ENCODE data around the gene FOXJ3.
A peak's percentile ranks its signal among the peaks of the same experiment; 100 is the strongest.

The FOXJ3 gene

GRCh38 chr1:42364089-42364488, 29.1 kb upstream of the FOXJ3 start:
- Histone ChIP-seq H3K4me3 (ENCODE audit: low read length) (no peak overlapping the region), H3K9me3 (replicated peaks; ENCODE audit: low read length) (no peaks in the 10 kb centered on the region), H3K4me2 (ENCODE audit: low read length) (no peak overlapping the region), H3K4me1 (ENCODE audit: control insufficient read depth, insufficient read depth, low read length) (no peaks in the 10 kb centered on the region), H3K36me3 (ENCODE audit: insufficient read depth, low read length) (no peaks in the 10 kb centered on the region), H3K27me3 (ENCODE audit: control insufficient read depth, insufficient read depth, low read length) (peaks cover 9% of the 10 kb centered on the region), H3K9ac (ENCODE audit: low read depth, low read length) (no peak overlapping the region)

- no peaks in the 10 kb centered on the region for H3K9me3 ChIP-seq (replicated peaks; ENCODE audit: low read length)
- no peaks in the 10 kb centered on the region for H3K36me3 ChIP-seq (ENCODE audit: insufficient read depth, low read length)
- no peak overlapping the region for H3K9ac ChIP-seq (ENCODE audit: low read depth, low read length)
- H3K27me3 ChIP-seq (ENCODE audit: control insufficient read depth, insufficient read depth, low read length) = peaks cover 14% of the 10 kb centered on the region
- no peak overlapping the region for H3K4me3 ChIP-seq (ENCODE audit: low read length)
- no peak overlapping the region for H3K4me2 ChIP-seq (ENCODE audit: low read length)
- H3K4me1 ChIP-seq (ENCODE audit: control insufficient read depth, insufficient read depth, low read length) = no peaks in the 10 kb centered on the region
These were observed 24.4 kb upstream of the FOXJ3 start for GRCh38 chr1:42359466-42359865.

- H3K4me1 ChIP-seq (ENCODE audit: control insufficient read depth, insufficient read depth, low read length) = no peaks in the 10 kb centered on the region
- H3K4me3 ChIP-seq (ENCODE audit: low read length) = no peak overlapping the region
- no peak overlapping the region for H3K4me2 ChIP-seq (ENCODE audit: low read length)
- no peaks in the 10 kb centered on the region for H3K36me3 ChIP-seq (ENCODE audit: insufficient read depth, low read length)
- H3K27me3 ChIP-seq (ENCODE audit: control insufficient read depth, insufficient read depth, low read length) = peaks cover 12% of the 10 kb centered on the region
- no peaks in the 10 kb centered on the region for H3K9me3 ChIP-seq (replicated peaks; ENCODE audit: low read length)
- no peak overlapping the region for H3K9ac ChIP-seq (ENCODE audit: low read depth, low read length)
These were observed 23.8 kb upstream of the FOXJ3 start for GRCh38 chr1:42358791-42359190.

- Histone ChIP-seq H3K4me3 (ENCODE audit: low read length) (no peak overlapping the region), H3K9ac (ENCODE audit: low read depth, low read length) (no peak overlapping the region), H3K9me3 (replicated peaks; ENCODE audit: low read length) (no peaks in the 10 kb centered on the region), H3K27me3 (ENCODE audit: control insufficient read depth, insufficient read depth, low read length) (peaks cover 19% of the 10 kb centered on the region), H3K4me1 (ENCODE audit: control insufficient read depth, insufficient read depth, low read length) (no peaks in the 10 kb centered on the region), H3K36me3 (ENCODE audit: insufficient read depth, low read length) (no peaks in the 10 kb centered on the region), H3K4me2 (ENCODE audit: low read length) (no peak overlapping the region)
These were observed 15.1 kb upstream of the FOXJ3 start for GRCh38 chr1:42350086-42350485.

- H3K4me3 ChIP-seq (ENCODE audit: low read length) = no peak overlapping the region
- no peaks in the 10 kb centered on the region for H3K9me3 ChIP-seq (replicated peaks; ENCODE audit: low read length)
- H3K36me3 ChIP-seq (ENCODE audit: insufficient read depth, low read length) = no peaks in the 10 kb centered on the region
- H3K27me3 ChIP-seq (ENCODE audit: control insufficient read depth, insufficient read depth, low read length) = peaks cover 18% of the 10 kb centered on the region
- no peaks in the 10 kb centered on the region for H3K4me1 ChIP-seq (ENCODE audit: control insufficient read depth, insufficient read depth, low read length)
- no peak overlapping the region for H3K4me2 ChIP-seq (ENCODE audit: low read length)
- H3K9ac ChIP-seq (ENCODE audit: low read depth, low read length) = no peak overlapping the region
These were observed 13.5 kb upstream of the FOXJ3 start for GRCh38 chr1:42348498-42348897.

GRCh38 chr1:42343049-42343448, 8.0 kb upstream of the FOXJ3 start:
- H3K4me3 ChIP-seq (ENCODE audit: low read length) = no peak overlapping the region
- no peak overlapping the region for H3K9ac ChIP-seq (ENCODE audit: low read depth, low read length)
- peaks cover 6% of the 10 kb centered on the region for H3K4me1 ChIP-seq (ENCODE audit: control insufficient read depth, insufficient read depth, low read length)
- no peaks in the 10 kb centered on the region for H3K27me3 ChIP-seq (ENCODE audit: control insufficient read depth, insufficient read depth, low read length)
- no peaks in the 10 kb centered on the region for H3K9me3 ChIP-seq (replicated peaks; ENCODE audit: low read length)
- H3K4me2 ChIP-seq (ENCODE audit: low read length) = no peak overlapping the region
- H3K36me3 ChIP-seq (ENCODE audit: insufficient read depth, low read length) = no peaks in the 10 kb centered on the region

GRCh38 chr1:42340901-42341300, 5.9 kb upstream of the FOXJ3 start:
- Histone ChIP-seq H3K4me1 (ENCODE audit: control insufficient read depth, insufficient read depth, low read length) (peaks cover 6% of the 10 kb centered on the region), H3K9me3 (replicated peaks; ENCODE audit: low read length) (no peaks in the 10 kb centered on the region), H3K4me3 (ENCODE audit: low read length) (no peak overlapping the region), H3K27me3 (ENCODE audit: control insufficient read depth, insufficient read depth, low read length) (no peaks in the 10 kb centered on the region), H3K9ac (ENCODE audit: low read depth, low read length) (no peak overlapping the region), H3K4me2 (ENCODE audit: low read length) (no peak overlapping the region), H3K36me3 (ENCODE audit: insufficient read depth, low read length) (no peaks in the 10 kb centered on the region)

GRCh38 chr1:42340093-42340492, 5.1 kb upstream of the FOXJ3 start:
- Histone ChIP-seq H3K27me3 (ENCODE audit: control insufficient read depth, insufficient read depth, low read length) (no peaks in the 10 kb centered on the region), H3K4me1 (ENCODE audit: control insufficient read depth, insufficient read depth, low read length) (peaks cover 6% of the 10 kb centered on the region), H3K9ac (ENCODE audit: low read depth, low read length) (no peak overlapping the region), H3K4me2 (ENCODE audit: low read length) (no peak overlapping the region), H3K9me3 (replicated peaks; ENCODE audit: low read length) (no peaks in the 10 kb centered on the region), H3K36me3 (ENCODE audit: insufficient read depth, low read length) (no peaks in the 10 kb centered on the region), H3K4me3 (ENCODE audit: low read length) (no peak overlapping the region)

- no peak overlapping the region for H3K4me3 ChIP-seq (ENCODE audit: low read length)
- H3K4me2 ChIP-seq (ENCODE audit: low read length) = no peak overlapping the region
- H3K9me3 ChIP-seq (replicated peaks; ENCODE audit: low read length) = no peaks in the 10 kb centered on the region
- no peaks in the 10 kb centered on the region for H3K36me3 ChIP-seq (ENCODE audit: insufficient read depth, low read length)
- no peaks in the 10 kb centered on the region for H3K27me3 ChIP-seq (ENCODE audit: control insufficient read depth, insufficient read depth, low read length)
- H3K4me1 ChIP-seq (ENCODE audit: control insufficient read depth, insufficient read depth, low read length) = peaks cover 15% of the 10 kb centered on the region
- no peak overlapping the region for H3K9ac ChIP-seq (ENCODE audit: low read depth, low read length)
These were observed 1.9 kb upstream of the FOXJ3 start for GRCh38 chr1:42336978-42337377.

GRCh38 chr1:42335809-42336518, 929 bp upstream of the FOXJ3 start:
- Histone ChIP-seq H3K9ac (ENCODE audit: low read depth, low read length) (peak overlapping the region; percentile 97), H3K4me3 (ENCODE audit: low read length) (peak overlapping the region; percentile 98), H3K4me1 (ENCODE audit: control insufficient read depth, insufficient read depth, low read length) (peaks cover 15% of the 10 kb centered on the region), H3K9me3 (replicated peaks; ENCODE audit: low read length) (no peaks in the 10 kb centered on the region), H3K36me3 (ENCODE audit: insufficient read depth, low read length) (no peaks in the 10 kb centered on the region), H3K27me3 (ENCODE audit: control insufficient read depth, insufficient read depth, low read length) (no peaks in the 10 kb centered on the region), H3K4me2 (ENCODE audit: low read length) (peak overlapping the region; percentile 91)

GRCh38 chr1:42334240-42335049, 590 bp downstream of the FOXJ3 start:
- peak overlapping the region; percentile 86 for H3K4me2 ChIP-seq (ENCODE audit: low read length)
- H3K9me3 ChIP-seq (replicated peaks; ENCODE audit: low read length) = no peaks in the 10 kb centered on the region
- peak overlapping the region; percentile 97 for H3K9ac ChIP-seq (ENCODE audit: low read depth, low read length)
- H3K4me3 ChIP-seq (ENCODE audit: low read length) = peak overlapping the region; percentile 98
- peaks cover 9% of the 10 kb centered on the region for H3K4me1 ChIP-seq (ENCODE audit: control insufficient read depth, insufficient read depth, low read length)
- no peaks in the 10 kb centered on the region for H3K36me3 ChIP-seq (ENCODE audit: insufficient read depth, low read length)
- no peaks in the 10 kb centered on the region for H3K27me3 ChIP-seq (ENCODE audit: control insufficient read depth, insufficient read depth, low read length)
